ENCODE results near the gene IGSF21. TPM values are rescaled to one million over a fixed set of nuclear protein-coding genes. Genes with fewer than 3 reads are reported as not detected.
"Not testable (repeated sequence)": the region's sequence is repeated elsewhere in the genome, so short reads cannot be mapped to it uniquely, and the experiment has no call there.

The IGSF21 gene
- polyA plus RNA-seq, 4 donors = 0.23 to 0.75 (median 0.40) TPM

- no peak for DNase-seq (ENCODE audit: low read depth in 4 of 4, low spot score in 3 of 4)
These were observed 306.1 kb downstream of the IGSF21 start for GRCh38 chr1:18413541-18414305.

GRCh38 chr1:18414321-18414720, 306.7 kb downstream of the IGSF21 start:
- no peak for DNase-seq (ENCODE audit: low read depth in 4 of 4, low spot score in 3 of 4)

- no peak for DNase-seq (ENCODE audit: low read depth in 4 of 4, low spot score in 3 of 4)
These were observed 307.4 kb downstream of the IGSF21 start for GRCh38 chr1:18414872-18415447.

GRCh38 chr1:18415448-18416027, 307.9 kb downstream of the IGSF21 start:
- DNase-seq (ENCODE audit: low read depth in 4 of 4, low spot score in 3 of 4) = no peak

- not testable (repeated sequence) for DNase-seq (ENCODE audit: low read depth in 4 of 4, low spot score in 3 of 4)
These were observed 308.5 kb downstream of the IGSF21 start for GRCh38 chr1:18416126-18416525.

GRCh38 chr1:18417316-18418269, 310.0 kb downstream of the IGSF21 start:
- no peak for DNase-seq (ENCODE audit: low read depth in 4 of 4, low spot score in 3 of 4)

GRCh38 chr1:18419113-18419844, 311.7 kb downstream of the IGSF21 start:
- DNase-seq (ENCODE audit: low read depth in 4 of 4, low spot score in 3 of 4) = no peak

GRCh38 chr1:18419845-18420184, 312.2 kb downstream of the IGSF21 start:
- no peak for DNase-seq (ENCODE audit: low read depth in 4 of 4, low spot score in 3 of 4)

- no peak for DNase-seq (ENCODE audit: low read depth in 4 of 4, low spot score in 3 of 4)
These were observed 314.6 kb downstream of the IGSF21 start for GRCh38 chr1:18422076-18422777.

- no peak for DNase-seq (ENCODE audit: low read depth in 4 of 4, low spot score in 3 of 4)
These were observed 315.4 kb downstream of the IGSF21 start for GRCh38 chr1:18422954-18423353.

GRCh38 chr1:18426580-18426979, 319.0 kb downstream of the IGSF21 start:
- no peak for DNase-seq (ENCODE audit: low read depth in 4 of 4, low spot score in 3 of 4)
